Measurements from ENCODE around the gene ACOX2.

ACOX2 gene

DNA sequence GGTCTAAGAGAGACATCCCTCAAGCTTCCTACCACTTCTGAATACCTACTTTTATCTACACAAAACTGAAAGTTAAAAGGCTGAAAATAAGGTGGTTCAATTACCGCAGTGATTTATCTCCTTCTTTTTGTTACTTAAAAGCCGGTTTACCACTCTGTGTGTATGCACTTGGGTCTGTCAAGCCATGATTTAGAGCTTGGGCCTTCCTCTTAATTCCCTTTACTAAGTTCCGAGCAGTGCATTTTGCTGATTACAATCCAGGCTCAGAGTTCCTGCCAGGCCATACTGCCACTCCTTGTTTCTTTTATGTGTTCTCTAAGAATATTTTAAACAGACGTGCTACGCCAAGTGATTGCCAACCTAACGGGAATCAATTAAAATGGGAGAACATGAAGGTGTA lies 28.6 kb downstream of the ACOX2 start:
- DNase-seq (ENCODE audit: low read depth, low spot score) = no peak

DNA sequence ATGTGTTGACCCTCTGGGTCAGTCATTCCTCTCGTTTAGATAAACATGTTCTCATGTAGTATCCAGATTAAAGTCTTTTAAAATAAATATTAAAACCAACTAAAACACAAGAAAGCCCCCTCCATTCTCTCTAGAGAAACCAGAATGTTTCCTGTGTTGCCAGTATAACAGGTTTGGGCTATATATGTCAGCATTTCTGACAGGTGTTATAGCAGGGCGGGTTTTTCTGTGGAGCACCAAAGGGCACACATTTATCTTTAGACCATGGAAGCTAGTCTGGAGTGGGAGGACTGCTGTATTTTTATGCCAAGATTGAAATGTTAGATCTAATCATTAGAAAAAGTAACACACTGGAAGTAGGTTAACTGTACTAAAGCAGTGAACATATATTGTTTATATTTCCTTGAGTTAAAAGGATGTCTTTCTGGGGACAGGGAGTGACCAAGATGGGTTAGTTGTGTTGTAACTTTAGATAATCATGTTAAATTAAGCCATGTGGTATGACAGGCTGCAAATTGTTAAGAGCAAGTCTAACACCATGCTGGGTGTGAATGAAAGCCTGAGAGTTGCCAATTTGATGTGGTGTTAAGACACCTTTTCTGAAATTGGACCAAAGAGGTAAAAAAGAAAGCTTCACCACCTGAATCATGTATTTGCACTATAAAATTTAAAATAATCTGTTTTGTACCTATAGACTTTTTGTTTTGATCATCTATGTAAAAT lies 29.5 kb downstream of the ACOX2 start:
- no peak for DNase-seq (ENCODE audit: low read depth, low spot score)

DNA sequence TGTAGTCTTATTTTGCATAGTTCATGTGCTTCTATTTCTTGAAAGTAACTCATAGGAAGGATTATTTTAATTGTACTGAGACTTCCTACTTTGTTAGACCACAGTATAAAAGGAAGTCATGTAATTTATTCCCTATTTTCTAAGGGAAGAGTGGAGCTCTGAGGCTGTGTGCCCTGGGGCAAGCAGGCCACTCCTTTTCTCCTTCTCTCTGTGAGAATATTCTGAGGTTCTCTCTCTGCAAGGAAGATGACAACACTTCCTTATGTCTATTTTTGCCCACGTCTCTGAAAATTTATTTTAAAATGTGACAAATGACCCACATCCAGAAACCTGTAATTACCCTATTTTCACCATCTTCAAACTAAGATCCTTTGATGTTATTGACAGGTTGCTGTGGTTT lies 34.1 kb downstream of the ACOX2 start:
- DNase-seq (ENCODE audit: low read depth, low spot score) = no peak

DNA sequence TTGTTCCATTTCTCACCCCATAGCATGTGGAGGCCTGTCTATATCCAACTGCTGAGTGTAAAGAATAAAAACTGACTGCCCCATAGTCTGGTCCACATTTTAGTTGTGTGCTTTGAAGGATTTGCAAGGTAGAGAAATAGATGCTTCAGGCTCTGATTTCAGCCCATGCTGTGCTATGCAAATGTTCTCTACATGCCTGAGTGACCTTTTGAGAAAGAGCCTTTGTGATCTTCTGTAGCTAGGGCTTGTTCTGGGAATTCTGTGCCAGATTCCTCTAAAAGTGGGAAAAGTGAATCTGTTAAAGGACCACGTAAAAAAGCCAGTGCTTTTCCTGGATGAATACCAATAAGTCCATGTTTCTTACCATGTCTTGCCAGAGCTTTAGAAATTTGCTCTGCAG lies 39.9 kb downstream of the ACOX2 start:
- peak; percentile 20 for DNase-seq (ENCODE audit: low read depth, low spot score)

DNA sequence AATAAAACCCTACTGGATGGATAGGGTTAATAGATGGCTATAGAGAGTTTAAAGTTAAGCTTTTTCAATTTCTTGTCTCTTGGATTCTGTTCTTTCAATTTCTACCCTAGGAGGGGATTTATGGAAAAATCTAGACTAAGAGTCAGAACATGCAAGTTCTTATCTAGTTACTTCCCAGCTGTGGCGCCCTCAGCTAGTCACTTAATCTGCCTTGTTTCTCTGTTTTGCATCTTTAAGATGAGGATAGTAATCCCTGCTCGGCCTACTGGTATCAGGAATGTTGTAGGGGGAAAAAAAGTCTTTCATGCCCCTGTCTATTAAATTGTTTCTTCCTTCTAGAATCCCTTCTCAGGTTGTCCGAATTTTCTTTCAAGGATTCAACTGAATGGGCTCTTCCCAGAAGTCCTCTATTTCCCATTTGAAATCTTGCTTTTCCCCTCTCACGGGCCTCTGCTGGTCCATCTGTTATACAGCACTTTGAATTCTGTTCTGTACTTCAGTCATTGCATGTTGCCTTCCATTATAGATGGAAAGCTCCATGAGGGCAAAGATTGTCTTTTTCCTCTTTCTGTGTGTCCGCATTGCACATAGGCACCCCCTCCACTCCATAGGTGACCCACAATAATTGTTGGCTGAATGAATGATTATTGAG lies 40.7 kb downstream of the ACOX2 start:
- DNase-seq (ENCODE audit: low read depth, low spot score) = no peak

DNA sequence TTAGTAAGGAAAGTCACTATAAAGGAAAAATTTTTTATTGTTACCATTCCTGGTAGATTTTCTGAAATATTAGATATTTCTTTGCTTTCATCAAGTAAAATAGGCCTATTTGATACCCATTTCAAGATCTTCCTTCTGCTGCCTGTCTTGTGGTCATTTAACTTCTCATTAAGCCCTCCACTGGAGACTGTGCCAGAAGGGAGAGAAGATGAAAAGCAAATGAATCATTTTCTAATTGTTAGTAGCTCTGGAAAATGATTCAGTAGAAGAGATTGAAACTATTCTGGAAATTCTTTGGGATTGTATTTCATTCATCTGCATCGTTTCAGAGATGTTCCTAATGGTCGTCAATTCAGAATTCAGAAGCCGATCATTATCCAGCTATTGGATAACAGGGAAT lies 41.9 kb downstream of the ACOX2 start:
- no peak for DNase-seq (ENCODE audit: low read depth, low spot score)

DNA sequence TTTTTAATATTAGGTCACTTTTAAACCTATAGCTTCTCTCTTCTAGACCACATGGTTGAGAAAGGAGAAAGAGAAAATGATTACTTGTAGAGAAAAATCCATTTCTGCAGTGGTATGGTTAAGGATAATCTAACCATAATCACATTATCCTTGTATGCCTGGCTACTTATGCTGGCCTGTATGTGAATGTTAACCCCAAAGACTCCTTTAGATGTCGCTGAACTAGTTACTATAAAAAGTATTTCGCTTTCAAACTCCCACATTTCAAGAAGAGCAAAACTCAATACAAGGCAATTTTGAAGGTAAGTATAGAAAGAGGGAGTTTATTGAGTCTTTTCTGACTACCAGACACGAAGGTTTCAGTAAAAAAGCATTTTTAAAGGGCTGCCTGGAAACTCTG lies 42.9 kb downstream of the ACOX2 start:
- no peak for DNase-seq (ENCODE audit: low read depth, low spot score)

DNA sequence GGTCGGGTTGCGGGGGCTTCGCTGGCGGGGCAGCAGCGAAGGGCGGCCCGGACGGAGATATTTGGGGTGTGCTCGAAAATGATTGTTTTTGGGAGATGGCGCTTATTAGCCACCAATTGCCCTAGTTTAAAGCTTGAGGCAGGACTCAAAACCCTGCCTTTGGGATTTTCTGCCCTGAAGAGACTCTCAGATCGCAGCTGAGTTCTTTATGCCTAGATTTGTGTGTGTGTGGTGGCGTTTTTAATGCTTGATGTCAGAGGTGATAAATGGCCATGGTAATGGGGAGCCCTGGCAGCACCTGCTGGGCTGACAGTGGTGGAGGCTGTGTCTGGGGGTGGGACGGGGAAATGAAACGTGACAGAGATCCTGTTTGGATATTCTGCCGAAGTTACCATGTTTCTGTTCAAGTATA lies 44.5 kb downstream of the ACOX2 start:
- no peak for DNase-seq (ENCODE audit: low read depth, low spot score)

DNA sequence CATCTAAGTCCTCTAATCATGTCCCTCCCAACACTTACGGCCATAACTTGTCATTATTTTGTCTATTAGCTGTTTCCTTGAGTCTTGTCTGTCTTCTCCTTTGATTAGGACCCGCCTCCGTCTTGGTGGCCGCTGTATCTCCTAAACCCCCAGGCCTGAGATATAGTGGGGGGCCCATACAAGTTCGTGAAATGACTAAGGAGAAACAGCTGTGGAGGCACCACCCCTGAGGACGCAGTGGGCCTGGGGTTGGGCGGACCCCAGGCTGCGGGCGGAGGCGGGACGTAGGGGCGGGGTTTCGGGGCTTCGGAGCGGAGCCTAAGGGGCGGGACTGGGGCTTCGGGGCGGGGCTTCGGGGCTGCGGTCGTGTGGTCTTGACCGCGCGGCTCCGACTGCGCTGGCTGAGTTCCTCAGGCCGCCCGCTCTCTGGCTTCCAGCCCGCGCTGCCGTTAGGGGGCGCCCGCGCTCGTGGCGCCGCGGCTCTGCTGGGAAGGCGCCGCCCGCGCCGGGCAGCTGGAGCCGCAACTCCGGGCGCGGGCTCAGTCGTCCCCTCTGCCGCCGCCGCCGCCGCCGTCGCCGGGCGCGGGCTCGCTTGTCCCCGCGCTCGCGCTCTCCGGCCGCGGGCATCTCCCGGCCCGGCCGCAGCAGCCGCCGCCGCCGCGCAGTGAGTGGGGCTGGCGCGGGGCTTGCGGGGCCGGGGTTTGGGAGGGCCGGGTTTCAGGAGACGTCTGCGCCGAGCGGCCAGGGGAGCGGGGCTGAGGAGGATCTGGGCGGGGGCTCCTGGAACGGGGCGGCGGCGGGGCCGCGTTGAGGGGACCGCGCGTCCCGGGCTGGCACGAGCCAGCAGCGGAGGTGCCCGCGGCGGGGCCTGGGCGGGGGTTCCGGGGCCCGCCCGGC lies 45.2 kb downstream of the ACOX2 start, which contains the start of gene KCTD6:
Gene KCTD6, plus strand, starts transcription at position 591 of the 897 bp plus-strand sequence. CDS start 6,660 bp downstream, outside the sequence.
- DNase-seq (ENCODE audit: low read depth, low spot score) = peak; percentile 91

DNA sequence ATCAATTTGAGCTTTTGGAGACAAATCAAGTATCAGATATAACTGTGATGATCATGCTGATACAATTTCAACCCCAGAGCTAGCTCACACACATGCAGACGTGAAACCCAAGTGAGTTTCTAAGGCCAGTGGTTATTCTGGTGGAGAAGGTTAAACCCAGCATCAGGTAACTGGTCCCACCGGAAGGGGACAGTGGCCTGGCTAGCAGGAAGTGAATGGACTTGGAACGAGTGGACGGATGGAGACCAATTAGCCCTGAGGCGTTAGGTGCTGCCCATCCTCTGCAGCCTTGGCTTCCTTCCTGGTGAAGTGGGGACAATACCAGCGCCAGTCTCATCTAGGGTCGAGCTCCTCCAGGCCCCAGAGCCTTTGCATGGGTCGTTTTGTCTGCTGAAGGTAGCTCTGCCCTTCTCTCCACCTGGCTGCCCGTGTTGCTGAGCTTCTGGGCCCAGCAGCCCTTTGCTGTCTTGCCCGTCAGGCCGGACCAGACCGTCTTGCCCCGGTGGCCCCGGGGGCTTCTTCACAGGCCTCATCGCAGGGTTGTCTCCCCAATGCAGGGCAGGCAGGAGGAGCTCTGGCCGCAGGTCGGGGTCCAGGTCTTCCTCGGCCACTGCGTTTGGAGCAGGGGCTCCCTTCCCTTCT lies 46.0 kb downstream of the ACOX2 start:
- no peak for DNase-seq (ENCODE audit: low read depth, low spot score)

DNA sequence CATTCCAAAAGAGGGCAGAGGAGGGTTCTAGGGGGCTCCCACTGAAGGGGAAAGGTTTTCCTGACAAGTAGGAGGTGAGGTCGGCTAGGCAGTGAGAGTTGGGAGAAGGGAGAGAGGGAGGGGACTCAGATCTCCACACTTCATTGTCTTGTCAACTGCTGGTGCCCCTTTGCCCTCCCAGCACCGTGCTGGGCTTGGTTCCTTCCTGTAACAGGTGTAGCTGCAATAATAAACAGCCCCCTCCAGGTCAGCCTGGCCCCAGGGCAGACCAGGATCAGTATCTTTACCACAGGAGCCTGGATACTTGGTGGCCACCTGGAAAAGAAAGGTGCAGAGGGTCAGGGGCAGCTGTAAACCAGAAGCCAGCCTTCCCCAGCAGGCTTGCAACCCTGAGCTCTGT lies 48.0 kb downstream of the ACOX2 start:
- no peak for DNase-seq (ENCODE audit: low read depth, low spot score)

DNA sequence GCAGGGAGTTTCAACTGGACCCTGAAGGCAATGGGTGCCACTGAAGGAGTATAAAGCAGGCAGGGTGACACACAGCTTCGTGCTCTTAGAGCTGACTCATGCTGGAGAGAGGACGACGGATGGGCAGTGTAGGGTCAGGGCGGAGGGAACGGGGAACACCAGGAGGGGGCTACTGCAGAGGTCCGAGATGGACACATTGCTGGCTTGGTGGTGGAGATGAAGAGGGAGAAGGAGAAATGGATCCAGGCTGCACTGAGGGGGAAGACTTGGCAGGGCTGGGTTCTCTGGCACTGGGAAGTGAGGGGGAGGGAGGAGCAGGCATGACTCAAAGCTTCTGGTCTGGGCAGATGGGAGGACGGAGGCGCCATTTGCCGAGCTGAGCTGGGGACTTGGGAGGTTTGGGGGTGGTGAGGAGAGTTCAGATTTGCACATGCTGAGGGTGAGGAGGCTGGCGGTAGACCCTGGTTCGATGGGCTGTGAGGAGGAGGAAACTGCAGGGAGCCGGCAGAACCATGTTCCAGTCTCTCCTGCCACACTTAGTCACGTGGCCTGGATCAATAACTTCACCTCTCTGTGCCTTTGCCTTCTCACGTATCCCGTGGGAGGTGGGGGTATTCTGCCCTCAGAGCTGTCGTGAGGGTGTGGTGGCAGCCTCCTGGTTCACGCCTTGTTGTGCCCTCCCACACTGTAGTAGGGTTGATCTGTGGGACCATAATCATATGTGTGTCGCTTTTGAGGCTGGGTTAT lies 49.7 kb downstream of the ACOX2 start:
- DNase-seq (ENCODE audit: low read depth, low spot score) = no peak

DNA sequence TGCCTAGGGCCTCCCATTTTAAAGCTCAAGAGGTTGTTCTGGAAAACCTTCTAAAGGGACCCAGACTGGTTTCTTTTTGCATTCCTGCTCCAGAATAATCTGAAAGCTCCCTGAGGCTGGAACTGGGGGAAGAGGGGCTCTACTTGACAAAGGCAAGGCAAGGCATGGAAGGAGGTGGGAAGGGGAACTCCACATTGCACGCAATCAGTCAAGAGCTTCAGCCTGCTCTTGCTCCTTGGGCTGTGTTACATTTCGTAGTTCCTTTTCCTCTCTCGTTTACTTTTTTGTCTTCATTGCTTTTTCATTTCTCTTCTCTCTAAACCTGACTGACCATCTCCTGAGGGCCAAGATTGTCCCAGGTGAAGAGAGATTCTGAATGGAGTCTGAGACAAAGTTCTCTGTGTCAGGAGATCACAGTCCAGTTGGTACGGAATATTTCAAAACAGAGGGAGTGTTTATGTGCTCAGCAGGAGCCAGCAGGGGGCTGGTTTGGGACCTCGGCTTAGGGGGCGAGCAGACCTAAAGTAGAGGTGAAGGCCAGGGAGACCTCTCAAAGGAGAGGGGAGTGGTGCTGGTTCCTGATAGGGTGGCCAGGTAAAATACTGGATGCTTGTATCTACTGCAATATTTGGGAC lies 51.1 kb downstream of the ACOX2 start:
- DNase-seq (ENCODE audit: low read depth, low spot score) = no peak

DNA sequence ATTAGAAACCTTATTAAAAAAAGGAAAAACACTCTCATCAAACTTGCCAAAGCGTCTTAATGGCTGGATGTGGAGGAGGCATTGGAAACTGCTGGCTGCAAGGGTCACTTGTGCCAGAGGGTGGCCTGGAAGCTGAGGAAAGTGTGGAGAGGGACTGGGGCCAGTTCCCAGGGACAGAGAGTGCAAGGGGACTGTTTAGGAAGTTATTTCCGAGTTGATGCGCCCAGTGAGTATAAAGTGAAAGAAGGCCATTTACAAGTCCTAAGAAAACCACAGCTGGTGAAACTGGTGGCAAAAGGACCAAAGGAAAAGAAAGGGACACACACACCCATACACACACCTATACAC lies 52.3 kb downstream of the ACOX2 start:
- DNase-seq (ENCODE audit: low read depth, low spot score) = no peak

DNA sequence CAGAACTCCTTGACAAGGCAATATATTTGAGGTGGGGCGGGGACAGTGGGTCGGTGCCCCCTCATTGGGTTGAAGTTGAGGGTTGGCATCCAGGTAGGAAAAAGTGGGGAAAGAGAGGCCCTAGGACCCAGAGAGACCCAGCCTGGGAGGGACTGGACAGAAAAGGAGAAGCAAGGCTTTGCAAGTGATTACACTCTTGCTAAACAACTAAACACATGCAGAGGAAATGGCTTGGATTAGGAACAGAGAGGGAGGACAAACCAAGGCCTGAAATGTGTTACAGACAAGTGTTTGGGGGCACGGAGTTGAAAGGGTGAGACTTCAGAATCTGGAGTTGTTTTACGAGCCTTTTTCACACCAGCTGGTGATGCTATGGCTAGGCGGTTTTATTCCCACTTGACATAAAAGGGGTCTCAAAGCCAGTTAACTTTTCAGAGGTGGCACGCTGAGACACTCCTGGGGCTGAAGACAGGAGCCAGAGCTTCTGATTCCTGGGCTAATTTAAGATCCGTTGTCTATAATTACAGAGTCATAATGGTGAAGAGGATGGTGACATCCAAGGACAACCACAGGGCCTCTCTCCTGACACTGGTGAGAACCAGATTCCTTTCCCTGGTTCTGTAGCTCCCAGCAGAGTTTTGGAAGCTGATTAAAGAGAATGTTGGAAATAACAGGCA lies 52.8 kb downstream of the ACOX2 start:
- DNase-seq (ENCODE audit: low read depth, low spot score) = no peak

DNA sequence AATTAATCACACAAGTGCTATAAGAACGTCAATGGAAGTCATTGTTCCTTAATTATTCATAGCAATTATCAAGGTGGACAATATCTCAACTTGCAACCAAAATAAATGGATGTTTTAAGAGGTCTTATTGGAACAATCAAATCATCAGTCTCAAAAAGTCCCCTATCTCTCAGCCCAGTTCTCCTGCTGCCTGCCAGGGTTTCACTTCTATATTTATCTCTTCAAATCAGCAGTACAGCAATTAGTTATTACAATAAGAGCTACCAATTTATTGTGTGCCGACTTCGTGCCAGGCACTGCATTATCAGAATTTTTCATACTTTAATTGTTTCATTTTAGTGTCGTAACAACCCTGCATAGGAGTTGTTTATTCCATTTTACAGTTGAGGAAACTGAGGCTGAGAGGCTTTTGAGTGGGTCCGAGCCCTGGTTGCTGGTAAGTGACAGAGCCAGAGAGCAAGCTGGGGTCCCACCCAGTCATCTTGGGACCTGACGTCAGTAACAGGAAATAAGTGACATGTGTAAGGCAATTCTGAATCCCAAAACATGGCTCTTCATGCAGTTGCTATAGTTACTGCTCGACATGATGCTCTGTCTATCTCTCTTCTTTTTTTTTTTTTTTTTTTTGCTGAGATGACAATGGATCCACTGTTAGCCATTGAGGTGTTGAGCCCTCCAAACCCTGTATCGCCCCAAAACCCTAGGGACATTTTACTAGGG lies 53.9 kb downstream of the ACOX2 start:
- DNase-seq (ENCODE audit: low read depth, low spot score) = no peak

DNA sequence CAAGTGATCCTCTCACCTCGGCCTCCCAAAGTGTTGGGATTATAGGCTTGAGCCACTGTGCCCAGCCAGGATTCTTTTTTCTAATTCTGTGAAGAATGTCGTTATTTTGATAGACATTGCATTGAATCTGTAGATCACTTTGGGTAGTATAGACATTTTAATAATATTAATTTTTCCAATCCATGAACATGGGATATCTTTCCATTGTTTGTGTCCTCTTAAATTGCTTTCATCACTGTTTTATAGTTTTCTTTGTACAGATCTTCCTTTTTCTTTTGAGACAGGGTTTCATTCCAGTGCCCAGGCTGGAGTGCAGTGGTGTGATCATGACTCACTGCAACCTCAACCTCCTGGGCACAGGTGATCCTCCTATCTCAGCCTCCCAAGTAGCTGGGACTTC lies 56.7 kb downstream of the ACOX2 start:
- no peak for DNase-seq (ENCODE audit: low read depth, low spot score)

DNA sequence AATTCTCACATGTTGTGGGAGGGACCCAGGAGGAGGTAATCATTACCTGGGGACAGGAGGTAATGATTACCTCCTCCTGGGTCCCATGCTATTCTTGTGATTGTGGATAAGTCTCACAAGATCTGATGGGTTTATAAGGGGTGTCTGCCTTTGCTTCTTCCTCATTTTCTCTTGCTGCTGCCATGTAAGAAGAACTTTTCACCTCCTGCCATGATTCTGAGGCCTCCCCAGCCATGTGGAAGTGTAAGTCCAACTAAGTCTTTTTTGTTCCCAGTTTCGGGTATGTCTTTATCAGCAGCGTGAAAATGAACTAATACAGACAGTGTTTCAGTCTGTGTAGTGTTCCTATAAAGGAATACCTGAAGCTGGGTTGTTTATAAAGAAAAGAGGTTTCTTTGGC lies 58.2 kb downstream of the ACOX2 start:
- DNase-seq (ENCODE audit: low read depth, low spot score) = no peak

DNA sequence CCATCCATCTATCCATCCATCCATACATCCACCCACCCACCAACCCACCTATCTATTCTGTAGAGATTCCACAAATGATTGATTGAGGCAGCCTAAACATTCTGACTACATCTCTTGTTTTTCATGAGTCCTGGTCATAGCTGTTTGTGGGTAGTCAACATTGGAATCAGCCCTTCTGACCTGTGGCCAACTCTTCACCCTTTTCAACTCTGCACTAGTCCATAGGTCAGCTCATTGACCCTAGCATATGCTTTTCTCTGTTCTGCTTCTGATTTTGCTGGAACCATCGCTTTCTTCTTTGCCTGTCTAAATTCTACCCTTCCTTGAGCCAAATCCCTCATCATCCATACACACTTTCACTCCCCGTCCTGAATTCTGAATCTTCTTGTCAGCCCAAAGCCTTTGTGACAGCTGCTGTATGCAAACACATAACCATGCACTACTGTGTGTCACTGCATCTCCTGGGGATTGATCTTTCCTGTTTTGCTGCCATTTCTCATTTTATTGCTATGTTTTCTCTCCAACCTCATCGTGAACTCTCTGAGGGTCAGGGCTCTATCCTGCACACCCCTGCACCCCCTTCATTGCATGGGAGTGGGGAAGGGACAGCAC lies 61.9 kb downstream of the ACOX2 start:
- no peak for DNase-seq (ENCODE audit: low read depth, low spot score)
